Measurements from ENCODE around the gene SERINC1.
"Not testable (repeated sequence)": the region's sequence is repeated elsewhere in the genome, so short reads cannot be mapped to it uniquely, and the experiment has no call there.

The SERINC1 gene

GRCh38 chr6:122471107-122472021, at the start of gene SERINC1:
Gene SERINC1, minus strand, starts transcription at chr6:122471807. Its CDS starts 70 bp downstream, at chr6:122471737.
- Histone ChIP-seq H3K27me3 (ENCODE audit: control insufficient read depth, insufficient read depth, low read length) (no peaks in the 10 kb centered on the region), H3K4me3 (ENCODE audit: low read depth, low read length) (peak within 1 kb of the TSS; percentile 87), H3K27ac (ENCODE audit: low read depth, low read length) (peak within 1 kb of the TSS; percentile 87), H3K9ac (ENCODE audit: low read depth, low read length) (peak within 1 kb of the TSS; percentile 83), H3K36me3 (ENCODE audit: control insufficient read depth, insufficient read depth, low read length) (no peaks in the 10 kb centered on the region; the same call in 1 of the 2 replicates), H3K4me1 (ENCODE audit: control insufficient read depth, insufficient read depth, low read length) (peaks cover 10% of the 10 kb centered on the region), H3K9me3 (ENCODE audit: control insufficient read depth, insufficient read depth, low read length) (no peaks in the 10 kb centered on the region)

GRCh38 chr6:122511193-122511924, 39.8 kb upstream of the SERINC1 start:
- Histone ChIP-seq H3K36me3 (ENCODE audit: control insufficient read depth, insufficient read depth, low read length) (no peaks in the 10 kb centered on the region; the same call in 1 of the 2 replicates), H3K4me3 (ENCODE audit: low read depth, low read length) (no peak overlapping the region), H3K4me1 (ENCODE audit: control insufficient read depth, insufficient read depth, low read length) (no peaks in the 10 kb centered on the region), H3K9me3 (ENCODE audit: control insufficient read depth, insufficient read depth, low read length) (peaks cover 3% of the 10 kb centered on the region; the same call in 1 of the 2 replicates), H3K9ac (ENCODE audit: low read depth, low read length) (no peak overlapping the region), H3K27me3 (ENCODE audit: control insufficient read depth, insufficient read depth, low read length) (no peaks in the 10 kb centered on the region), H3K27ac (ENCODE audit: low read depth, low read length) (no peak overlapping the region)

- H3K27me3 ChIP-seq (ENCODE audit: control insufficient read depth, insufficient read depth, low read length); H3K27ac ChIP-seq (ENCODE audit: low read depth, low read length); H3K9ac ChIP-seq (ENCODE audit: low read depth, low read length); H3K4me1 ChIP-seq (ENCODE audit: control insufficient read depth, insufficient read depth, low read length); H3K36me3 ChIP-seq (ENCODE audit: control insufficient read depth, insufficient read depth, low read length); H3K4me3 ChIP-seq (ENCODE audit: low read depth, low read length): not testable (repeated sequence)
- peaks cover 51% of the 10 kb centered on the region for H3K9me3 ChIP-seq (ENCODE audit: control insufficient read depth, insufficient read depth, low read length)
Observed at GRCh38 chr6:122505170-122505569, 33.6 kb upstream of the SERINC1 start.

- H3K36me3 ChIP-seq (ENCODE audit: control insufficient read depth, insufficient read depth, low read length) = no peaks in the 10 kb centered on the region; the same call in 1 of the 2 replicates
- peaks cover 78% of the 10 kb centered on the region for H3K9me3 ChIP-seq (ENCODE audit: control insufficient read depth, insufficient read depth, low read length)
- H3K4me1 ChIP-seq (ENCODE audit: control insufficient read depth, insufficient read depth, low read length) = no peaks in the 10 kb centered on the region
- H3K27me3 ChIP-seq (ENCODE audit: control insufficient read depth, insufficient read depth, low read length) = no peaks in the 10 kb centered on the region
- no peak overlapping the region for H3K9ac ChIP-seq (ENCODE audit: low read depth, low read length)
- no peak overlapping the region for H3K27ac ChIP-seq (ENCODE audit: low read depth, low read length)
- H3K4me3 ChIP-seq (ENCODE audit: low read depth, low read length) = no peak overlapping the region
Observed at GRCh38 chr6:122501475-122501874, 29.9 kb upstream of the SERINC1 start.

DNA sequence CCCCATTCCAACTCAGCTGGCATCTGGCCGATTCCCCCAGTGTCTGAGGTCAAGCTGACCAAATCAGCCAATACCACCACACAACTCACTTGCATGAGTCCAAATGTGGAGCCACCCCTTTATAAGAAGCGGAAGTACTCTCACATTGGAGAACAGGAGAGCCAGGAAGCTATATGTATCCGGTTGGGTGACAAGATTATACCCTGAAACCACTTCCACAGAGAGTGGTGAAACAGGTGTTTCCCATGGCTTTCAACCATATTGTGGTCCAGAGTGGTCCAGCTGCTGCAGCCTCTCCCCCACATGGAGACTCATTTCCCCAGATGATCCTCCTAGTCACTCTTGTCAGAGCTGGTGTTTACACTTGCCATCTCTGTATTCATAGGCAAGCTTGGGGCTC, 24.0 kb upstream of the SERINC1 start:
- Histone ChIP-seq H3K4me1 (ENCODE audit: control insufficient read depth, insufficient read depth, low read length) (no peaks in the 10 kb centered on the region), H3K27me3 (ENCODE audit: control insufficient read depth, insufficient read depth, low read length) (no peaks in the 10 kb centered on the region), H3K9ac (ENCODE audit: low read depth, low read length) (no peak overlapping the region), H3K4me3 (ENCODE audit: low read depth, low read length) (no peak overlapping the region), H3K36me3 (ENCODE audit: control insufficient read depth, insufficient read depth, low read length) (peaks cover 6% of the 10 kb centered on the region; the same call in 1 of the 2 replicates), H3K9me3 (ENCODE audit: control insufficient read depth, insufficient read depth, low read length) (peaks cover 54% of the 10 kb centered on the region), H3K27ac (ENCODE audit: low read depth, low read length) (no peak overlapping the region)

DNA sequence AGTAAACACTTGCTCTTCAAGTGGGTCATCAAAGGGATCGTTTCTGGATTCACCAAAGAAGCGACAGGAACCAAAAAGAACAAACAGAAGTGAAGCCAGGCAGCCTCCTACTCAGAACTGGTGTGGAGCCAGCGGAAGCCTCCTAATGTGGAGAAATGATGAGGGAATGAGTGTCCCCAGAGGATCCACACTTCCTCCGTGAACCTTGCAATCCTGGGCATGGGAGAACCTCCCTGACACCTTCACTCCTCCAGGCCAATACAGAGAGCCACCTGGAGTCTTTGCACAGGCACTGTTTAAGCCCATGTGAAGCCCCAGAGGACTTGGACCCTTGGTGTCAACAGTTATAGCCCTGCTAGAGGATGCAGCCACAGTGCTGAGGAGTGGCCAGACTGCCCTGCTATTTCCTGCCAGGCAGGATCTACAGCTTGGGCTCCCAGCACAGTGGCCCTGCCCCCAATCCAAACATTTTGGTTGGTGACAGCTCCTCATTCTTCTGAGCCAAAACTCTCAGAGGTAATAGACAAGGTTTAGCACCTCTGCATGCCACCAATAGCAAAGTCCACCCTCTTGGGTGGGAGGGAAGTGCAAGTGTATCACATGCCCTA, 23.2 kb upstream of the SERINC1 start:
- Histone ChIP-seq H3K9ac (ENCODE audit: low read depth, low read length) (no peak overlapping the region), H3K4me1 (ENCODE audit: control insufficient read depth, insufficient read depth, low read length) (no peaks in the 10 kb centered on the region), H3K27me3 (ENCODE audit: control insufficient read depth, insufficient read depth, low read length) (no peaks in the 10 kb centered on the region), H3K36me3 (ENCODE audit: control insufficient read depth, insufficient read depth, low read length) (peaks cover 6% of the 10 kb centered on the region; the same call in 1 of the 2 replicates), H3K9me3 (ENCODE audit: control insufficient read depth, insufficient read depth, low read length) (peaks cover 47% of the 10 kb centered on the region), H3K4me3 (ENCODE audit: low read depth, low read length) (no peak overlapping the region), H3K27ac (ENCODE audit: low read depth, low read length) (no peak overlapping the region)

GRCh38 chr6:122491919-122492555, 20.4 kb upstream of the SERINC1 start:
- peaks cover 26% of the 10 kb centered on the region for H3K9me3 ChIP-seq (ENCODE audit: control insufficient read depth, insufficient read depth, low read length)
- H3K27me3 ChIP-seq (ENCODE audit: control insufficient read depth, insufficient read depth, low read length) = no peaks in the 10 kb centered on the region
- no peak overlapping the region for H3K9ac ChIP-seq (ENCODE audit: low read depth, low read length)
- no peak overlapping the region for H3K4me3 ChIP-seq (ENCODE audit: low read depth, low read length)
- H3K4me1 ChIP-seq (ENCODE audit: control insufficient read depth, insufficient read depth, low read length) = no peaks in the 10 kb centered on the region
- peaks cover 6% of the 10 kb centered on the region; the same call in 1 of the 2 replicates for H3K36me3 ChIP-seq (ENCODE audit: control insufficient read depth, insufficient read depth, low read length)
- no peak overlapping the region for H3K27ac ChIP-seq (ENCODE audit: low read depth, low read length)

DNA sequence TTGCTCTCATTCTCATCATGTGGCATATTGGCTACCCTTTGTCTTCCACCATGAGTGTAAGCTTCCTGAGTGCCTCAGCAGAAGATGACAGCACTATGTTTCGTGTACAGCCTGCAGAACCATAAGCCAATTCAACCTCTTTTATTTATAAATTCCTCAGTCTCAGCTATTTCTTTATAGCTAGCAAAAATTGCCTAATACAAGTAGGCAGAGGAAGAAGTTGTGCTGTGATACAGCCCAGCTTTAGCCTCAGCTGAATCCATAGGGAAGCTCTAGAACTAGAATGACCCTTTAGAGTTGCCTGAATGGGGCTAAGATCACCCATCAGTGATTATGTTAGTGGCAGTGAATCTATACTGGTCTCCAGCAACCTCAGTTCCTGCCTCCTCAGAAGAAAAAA, 19.0 kb upstream of the SERINC1 start:
- H3K27ac ChIP-seq (ENCODE audit: low read depth, low read length) = no peak overlapping the region
- no peaks in the 10 kb centered on the region for H3K27me3 ChIP-seq (ENCODE audit: control insufficient read depth, insufficient read depth, low read length)
- peaks cover 6% of the 10 kb centered on the region; the same call in 1 of the 2 replicates for H3K36me3 ChIP-seq (ENCODE audit: control insufficient read depth, insufficient read depth, low read length)
- H3K4me3 ChIP-seq (ENCODE audit: low read depth, low read length) = no peak overlapping the region
- H3K9me3 ChIP-seq (ENCODE audit: control insufficient read depth, insufficient read depth, low read length) = peaks cover 13% of the 10 kb centered on the region
- H3K9ac ChIP-seq (ENCODE audit: low read depth, low read length) = no peak overlapping the region
- H3K4me1 ChIP-seq (ENCODE audit: control insufficient read depth, insufficient read depth, low read length) = peaks cover 2% of the 10 kb centered on the region

GRCh38 chr6:122484760-122485159, 13.2 kb upstream of the SERINC1 start:
- no peak overlapping the region for H3K9ac ChIP-seq (ENCODE audit: low read depth, low read length)
- peak overlapping the region; percentile 35; the same call in 1 of the 2 replicates for H3K4me3 ChIP-seq (ENCODE audit: low read depth, low read length)
- H3K4me1 ChIP-seq (ENCODE audit: control insufficient read depth, insufficient read depth, low read length) = peaks cover 6% of the 10 kb centered on the region

DNA sequence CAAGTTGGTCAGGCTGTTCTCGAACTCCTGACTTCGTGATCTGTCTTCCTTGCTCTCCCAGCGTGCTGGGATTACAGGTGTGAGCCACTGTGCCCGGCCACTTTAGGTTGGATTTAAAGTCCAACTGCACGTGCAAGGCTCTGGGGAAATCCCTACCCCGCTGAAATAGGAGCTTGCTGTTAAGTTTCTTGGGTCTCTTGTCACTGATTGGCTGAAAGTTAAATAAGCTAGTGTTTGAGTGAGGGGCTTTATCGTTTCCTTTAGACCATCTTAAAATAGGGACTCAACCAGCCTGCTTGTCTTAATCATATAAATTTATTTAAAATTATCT, 11.1 kb upstream of the SERINC1 start:
- no peaks in the 10 kb centered on the region for H3K27me3 ChIP-seq (ENCODE audit: control insufficient read depth, insufficient read depth, low read length)
- peak overlapping the region; percentile 64 for H3K4me3 ChIP-seq (ENCODE audit: low read depth, low read length)
- H3K27ac ChIP-seq (ENCODE audit: low read depth, low read length) = no peak overlapping the region
- peaks cover 6% of the 10 kb centered on the region for H3K4me1 ChIP-seq (ENCODE audit: control insufficient read depth, insufficient read depth, low read length)
- H3K36me3 ChIP-seq (ENCODE audit: control insufficient read depth, insufficient read depth, low read length) = no peaks in the 10 kb centered on the region
- no peak overlapping the region for H3K9ac ChIP-seq (ENCODE audit: low read depth, low read length)
- H3K9me3 ChIP-seq (ENCODE audit: control insufficient read depth, insufficient read depth, low read length) = no peaks in the 10 kb centered on the region

More at GRCh38 chr6:122484760-122485159, 13.2 kb upstream of the SERINC1 start:
- Histone ChIP-seq H3K9me3 (ENCODE audit: control insufficient read depth, insufficient read depth, low read length) (no peaks in the 10 kb centered on the region), H3K27ac (ENCODE audit: low read depth, low read length) (no peak overlapping the region), H3K27me3 (ENCODE audit: control insufficient read depth, insufficient read depth, low read length) (no peaks in the 10 kb centered on the region), H3K36me3 (ENCODE audit: control insufficient read depth, insufficient read depth, low read length) (no peaks in the 10 kb centered on the region)

All from HUES48 (cell line).